Stimulated activated CD4-positive, alpha-beta T cell treated with anti-CD3 and anti-CD28 coated beads, Interleukin-15, amount 100 ng/mL, for 1 hour (primary cell): ENCODE data around the gene TMEM63A.

Source experiments
- DNase-seq, 2 donors: peaks; one replicate each; pipeline ENCODE4 v3.0.0-alpha.2; 2020; ENCODE audit warnings: low read depth in 1 of 2, low spot score in 1 of 2

TMEM63A gene

DNA sequence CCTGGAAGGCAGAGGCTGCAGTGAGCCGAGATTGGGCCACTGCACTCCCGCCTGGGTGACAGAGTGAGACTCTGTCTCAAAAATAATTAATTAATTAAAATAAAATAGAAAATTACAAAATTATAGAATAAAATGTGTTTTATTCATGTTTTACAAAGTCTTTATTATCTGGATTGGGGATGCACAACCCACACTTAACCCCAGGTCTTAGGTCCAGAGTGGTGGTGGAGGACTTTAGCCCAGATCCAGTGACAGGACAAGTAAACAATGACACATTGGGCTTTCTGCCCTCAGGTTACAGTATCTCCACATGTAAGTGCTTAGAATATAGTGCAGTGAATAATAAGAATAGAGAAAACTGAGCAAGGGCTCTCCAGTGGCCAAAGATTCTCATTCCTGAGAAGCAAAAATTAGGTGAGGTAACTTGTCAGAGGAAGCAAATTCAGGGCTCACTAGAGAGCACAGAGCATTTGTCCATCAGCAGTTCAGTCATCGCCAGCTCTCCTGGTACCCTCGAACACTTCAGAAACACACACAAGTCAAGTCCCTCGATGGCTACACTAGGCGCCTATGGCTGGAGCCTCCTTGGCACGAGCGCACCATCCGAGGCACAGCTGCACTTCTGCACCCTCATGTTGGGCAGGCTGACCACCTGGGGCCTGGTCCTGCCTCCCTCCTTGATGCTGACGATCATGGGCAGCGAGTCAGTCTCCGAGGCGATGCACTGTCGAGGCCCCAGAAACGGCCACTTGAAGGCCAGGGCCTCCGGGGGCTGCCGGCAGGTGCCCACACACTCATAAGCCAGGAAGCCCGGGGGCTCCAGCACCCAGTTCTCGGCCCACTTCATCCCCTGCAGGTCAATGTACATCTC, 4.2 kb upstream of the TMEM63A start:
- no peak for DNase-seq

DNA sequence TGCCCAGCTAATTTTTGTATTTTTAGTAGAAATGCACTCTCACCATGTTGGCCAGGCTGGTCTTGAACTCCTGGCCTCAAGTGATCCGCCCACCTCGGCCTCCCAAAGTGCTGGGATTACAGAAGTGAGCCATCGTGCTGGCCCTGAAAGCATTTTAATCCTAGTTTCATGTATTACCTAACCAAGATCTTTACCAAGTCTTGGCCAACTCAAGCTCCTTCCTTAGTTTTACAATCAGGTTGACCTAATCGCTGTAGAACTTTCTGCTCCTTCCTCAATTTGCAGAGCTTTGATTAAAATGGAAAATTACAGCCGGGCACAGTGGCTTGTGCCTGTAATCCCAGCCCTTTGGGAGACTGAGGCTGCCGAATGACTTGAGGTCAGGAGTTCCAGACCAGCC, 3.2 kb upstream of the TMEM63A start:
- DNase-seq: no peak

DNA sequence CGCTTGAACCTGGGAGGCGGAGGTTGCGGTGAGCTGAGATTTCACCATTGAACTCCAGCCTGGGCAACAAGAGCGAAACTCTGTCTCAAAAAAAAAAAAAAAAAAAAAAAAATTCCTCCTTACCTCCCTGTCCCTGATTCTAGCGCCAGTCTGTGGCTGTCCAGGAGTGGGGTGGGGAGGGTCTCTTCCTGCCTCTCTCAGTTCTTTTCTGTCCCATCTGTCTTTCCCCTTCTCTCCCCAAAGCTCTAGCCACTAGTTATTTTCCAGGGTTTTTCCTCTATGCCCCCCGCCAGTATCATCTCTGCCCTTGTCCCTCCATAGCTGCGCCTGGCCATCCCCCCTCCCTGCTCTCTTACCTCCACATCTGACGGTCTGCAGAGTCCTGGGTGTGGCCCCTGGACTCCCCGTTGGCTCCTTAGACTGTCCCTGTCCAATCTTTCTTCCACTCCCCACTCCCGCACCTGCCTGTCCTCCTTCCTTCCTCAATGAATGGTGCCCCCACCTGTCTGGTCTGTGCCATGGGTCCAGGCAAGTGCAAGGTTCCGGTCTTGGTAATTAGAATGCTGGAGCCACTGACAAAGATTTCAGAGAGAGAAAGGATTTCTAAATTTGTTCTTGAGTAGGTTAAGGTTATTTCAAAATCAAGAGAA, 1.6 kb upstream of the TMEM63A start:
- DNase-seq: no peak

DNA sequence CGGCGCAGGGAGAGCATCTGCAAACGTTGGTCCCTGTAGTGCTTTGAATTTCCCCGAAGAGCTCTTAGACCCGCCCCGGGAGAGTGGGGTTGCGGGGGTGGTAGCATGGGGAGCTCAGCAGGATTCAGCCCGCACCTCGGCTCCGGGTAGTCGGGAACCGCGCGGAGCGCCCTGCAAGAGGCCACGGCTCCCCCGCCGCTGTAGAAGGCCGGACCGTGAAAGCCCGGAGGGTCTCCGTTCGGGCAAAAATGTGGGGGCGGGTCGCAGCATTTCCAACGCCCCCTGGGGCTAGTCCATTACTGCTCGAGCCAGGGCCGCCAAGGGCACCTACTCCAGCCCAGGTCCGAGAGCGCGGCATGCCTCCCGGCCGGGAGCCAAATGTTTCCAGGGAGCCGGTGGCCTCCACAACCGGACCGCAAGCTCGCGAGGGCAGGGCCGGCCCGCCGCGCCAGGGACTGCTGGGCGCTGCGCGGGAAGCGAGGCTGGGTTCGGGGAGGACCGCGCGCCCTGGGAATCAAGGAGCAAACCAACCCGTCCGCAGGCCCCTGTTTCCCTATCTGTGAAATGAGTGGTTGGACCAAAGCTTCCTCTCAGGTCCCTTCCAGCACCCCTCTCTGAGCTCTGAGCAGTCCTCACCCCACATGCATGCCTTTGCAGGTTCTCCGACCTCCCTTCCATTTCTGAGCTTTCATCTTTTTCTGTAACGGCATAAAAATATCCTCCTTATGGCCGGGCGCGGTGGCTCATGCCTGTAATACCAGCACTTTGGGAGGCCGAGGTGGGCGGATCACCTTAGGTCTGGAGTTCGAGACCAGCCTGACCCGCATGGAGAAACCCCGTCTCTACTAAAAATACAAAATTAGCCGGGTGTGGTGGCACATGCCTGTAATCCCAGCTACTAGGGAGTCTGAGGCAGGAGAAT, 775 bp upstream of the TMEM63A start:
- peak in 1 of 2 donors; percentile 25 for DNase-seq

DNA sequence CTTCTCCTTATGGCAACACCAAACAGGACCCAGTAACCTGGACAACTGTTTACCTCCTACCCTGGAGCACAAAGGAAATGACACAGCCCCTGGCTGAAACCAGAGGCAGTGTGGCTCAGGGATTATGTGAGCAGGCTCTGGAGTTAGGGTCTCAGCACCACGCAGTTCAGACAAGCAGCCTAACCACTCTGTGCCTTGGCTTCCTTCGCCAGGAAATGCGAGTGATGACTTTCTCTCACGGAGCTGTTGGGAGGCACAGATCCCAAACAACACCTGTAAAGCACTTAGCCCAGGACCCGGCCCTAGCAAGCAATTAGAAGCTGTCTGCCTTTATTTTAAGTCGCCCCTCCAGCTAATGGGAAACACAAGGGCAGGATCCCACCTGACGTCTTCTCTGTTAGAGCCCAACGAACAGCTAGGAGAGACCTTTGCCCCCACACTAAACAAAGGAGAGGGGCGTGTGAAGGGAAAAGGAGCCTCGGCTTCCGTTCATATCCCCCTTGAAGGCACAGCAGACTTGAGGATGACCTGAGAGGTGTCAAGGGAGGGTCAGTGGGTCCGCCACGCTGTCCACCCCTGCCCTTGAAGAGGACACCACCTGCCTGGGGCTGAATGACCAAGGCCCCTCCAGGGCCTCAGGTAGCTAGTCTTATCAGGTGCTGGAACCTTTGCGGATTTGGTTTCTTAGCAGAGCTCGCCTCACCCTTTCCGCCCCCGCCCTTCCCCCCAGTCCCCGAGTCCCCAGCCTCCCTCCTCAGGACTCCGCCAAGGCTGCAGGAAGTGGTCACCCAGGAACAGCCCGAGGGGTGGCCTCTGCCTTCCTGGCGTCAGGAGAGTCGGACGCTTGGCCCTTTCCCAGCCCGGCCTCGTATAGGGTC, 860 bp downstream of the TMEM63A start:
- DNase-seq: no peak

DNA sequence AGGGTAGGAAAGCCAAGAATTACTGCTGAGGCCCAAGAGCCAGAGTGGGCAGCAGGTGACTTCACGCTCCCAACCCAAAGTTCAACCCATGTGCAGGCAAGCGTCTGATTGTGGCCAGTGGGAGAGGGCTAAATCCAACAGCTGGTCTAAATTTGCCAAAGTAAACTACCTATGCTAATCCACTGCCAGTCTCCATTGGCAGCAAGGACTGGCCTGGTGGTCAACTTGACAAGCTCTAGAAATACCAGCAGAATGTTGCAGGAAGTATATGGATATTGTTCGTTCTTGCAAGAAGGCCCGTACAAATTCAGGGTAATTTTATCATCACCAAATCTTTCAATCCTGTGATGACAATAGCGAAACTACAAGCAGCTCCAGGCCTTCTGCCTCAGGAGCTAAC, 1.5 kb downstream of the TMEM63A start:
- no peak for DNase-seq

DNA sequence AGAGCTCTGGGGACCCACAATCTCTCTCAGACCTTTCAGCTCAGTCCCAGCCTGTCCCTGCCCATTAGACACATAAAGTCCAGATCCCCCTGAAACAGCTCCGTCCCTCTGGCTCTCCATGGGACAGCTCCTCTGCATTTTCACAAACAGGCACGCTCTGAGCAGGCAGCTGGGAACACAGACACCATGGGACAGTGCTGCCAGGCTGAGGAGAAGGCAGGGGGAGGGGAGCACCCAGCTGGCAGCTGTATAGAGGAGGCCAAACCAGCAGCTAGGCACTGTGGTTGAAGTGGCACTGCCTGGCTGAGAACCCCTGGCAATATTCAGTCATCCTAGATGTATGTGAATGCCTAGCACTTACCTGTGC, 2.0 kb downstream of the TMEM63A start:
- no peak for DNase-seq

DNA sequence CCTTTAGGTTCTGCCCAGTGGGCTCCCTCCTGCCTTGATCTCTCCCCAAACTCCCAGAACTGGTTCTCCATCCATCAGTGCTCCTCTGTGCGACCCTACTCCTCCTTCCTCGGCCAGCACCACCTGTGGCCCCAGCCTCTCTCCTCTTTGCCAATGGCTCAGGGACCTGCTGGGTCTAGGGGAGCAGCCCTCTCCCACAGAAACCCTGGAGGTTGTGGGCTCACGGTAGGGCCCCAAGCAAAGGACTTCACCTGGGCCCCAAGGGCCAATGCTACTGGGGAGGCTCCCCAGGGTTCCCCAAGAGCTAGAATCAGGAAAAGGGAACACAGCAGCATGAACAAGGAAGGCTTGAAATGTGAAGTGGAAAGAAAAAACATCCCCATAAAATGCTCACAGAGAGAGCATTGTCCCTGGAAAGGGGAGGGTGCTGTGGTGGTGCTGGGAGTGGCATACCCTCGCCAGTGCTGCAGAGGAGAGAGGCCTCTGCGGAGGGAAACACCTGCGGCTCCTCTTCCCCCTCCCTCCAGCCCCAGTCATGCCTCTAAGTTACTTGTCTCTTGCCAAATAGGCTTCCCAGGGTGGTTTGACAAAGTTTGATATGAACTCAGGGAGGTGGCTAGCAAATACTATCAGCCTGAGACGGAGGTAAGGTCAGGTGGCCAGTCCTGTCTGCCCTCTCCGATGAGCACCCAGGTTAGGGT, 2.5 kb downstream of the TMEM63A start:
- no peak for DNase-seq

DNA sequence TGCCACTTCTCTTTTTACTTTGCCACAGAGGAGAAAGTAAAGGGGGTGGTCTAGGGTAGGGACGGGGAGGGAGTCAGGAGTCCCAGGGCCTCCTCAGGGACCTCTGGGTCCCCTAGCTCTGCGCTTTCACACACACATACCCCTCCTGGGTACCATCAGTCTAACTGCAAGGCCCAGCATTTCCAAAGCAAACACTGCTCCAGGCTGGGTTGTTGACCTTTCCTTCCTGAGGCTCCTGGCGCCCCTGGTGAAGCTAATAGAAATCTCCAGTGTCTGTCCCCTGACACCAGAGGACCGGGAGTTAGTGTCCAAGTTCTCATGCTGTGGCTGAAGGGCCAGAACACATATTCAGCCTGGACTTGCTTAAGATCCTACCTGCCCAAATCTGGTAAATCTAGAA, 3.9 kb downstream of the TMEM63A start:
- no peak for DNase-seq

DNA sequence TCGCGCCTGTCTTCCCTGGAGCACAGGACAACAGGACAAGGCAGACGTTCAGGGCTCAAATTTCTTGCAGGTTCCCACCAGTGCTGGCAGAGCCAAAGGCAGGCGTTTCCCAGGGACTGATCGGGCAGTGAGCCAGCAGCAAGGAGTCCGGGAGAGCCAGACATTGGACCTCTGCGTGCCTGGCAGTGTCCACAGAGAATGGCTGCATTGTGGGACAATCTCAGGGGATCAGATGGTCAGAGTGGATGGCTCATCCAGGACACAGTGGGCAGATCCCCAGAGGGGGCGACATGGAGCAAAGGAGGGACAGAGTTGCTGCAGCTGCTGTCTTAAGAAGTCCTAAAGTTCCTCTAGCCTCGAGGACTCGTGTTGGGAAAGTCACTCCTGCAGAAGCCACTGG, 4.6 kb downstream of the TMEM63A start:
- DNase-seq: no peak

DNA sequence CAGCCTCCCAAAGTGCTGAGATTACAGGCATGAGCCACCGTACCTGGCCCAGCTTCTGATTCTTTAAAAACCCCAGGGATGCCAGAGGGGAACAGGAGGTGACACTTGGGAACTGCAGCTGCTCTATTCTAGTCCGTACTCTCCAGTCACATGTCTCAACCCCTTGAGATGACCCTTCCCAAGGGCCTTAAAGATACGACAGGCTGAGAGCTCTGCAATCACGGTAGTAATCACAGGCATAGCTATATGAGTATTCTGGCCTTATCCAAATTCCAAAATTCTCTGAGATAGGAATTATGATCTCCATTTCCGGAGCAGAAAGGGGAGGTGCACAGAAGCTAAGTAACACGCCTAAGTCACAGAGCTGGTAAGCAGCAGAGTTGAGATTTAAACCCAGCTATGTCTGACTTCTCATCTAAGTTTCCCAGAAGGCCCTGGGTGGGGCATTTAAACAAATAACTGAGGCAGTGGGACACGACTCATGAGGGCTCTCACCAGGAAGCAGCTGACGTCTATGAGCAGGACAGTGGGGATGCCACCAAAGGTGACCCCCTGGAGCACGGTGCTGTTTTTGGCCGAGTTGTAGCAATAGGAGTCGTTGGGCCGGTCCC, 5.2 kb downstream of the TMEM63A start:
- DNase-seq: no peak

DNA sequence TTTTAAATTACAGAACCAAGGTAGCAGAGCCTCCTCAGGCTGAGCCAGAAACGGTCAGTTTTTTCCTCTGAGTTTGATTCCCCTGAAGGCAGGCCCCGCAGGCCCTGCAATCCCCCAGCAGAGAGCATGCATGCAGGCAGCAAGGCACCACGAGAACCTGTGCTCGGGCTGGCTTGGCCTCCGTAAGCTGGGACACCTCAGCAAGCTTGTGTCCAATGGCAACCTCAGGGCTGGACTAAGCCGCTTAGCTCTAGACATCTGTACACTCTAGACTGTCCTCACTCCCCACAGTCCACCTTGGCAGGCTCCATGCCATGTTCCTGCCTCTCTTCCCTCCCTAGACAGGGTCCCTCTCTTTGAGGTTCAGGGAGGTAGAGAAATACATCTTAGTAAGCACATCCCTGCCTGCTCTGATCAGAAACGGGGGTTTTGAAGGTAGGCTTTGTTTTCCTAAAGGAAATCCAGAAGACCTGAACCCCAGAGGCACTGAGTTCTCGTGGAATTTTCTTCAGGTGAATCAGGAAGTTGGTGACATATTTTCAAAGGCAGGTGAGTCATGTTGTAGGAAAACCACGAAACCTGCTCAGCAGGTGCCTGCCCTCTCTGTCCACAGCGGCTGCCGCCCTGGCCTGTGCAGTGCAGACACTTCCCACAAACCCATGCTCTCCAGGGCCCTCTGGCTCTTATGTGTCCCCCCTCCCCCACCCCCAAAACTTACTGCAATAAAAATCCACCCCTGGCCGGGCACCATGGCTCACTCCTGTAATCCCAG, 7.0 kb downstream of the TMEM63A start:
- DNase-seq: no peak

- no peak for DNase-seq
Measured at GRCh38 chr1:225874431-225874830, 7.7 kb downstream of the TMEM63A start.

- DNase-seq: no peak
Measured at GRCh38 chr1:225873281-225873850, 8.8 kb downstream of the TMEM63A start.

GRCh38 chr1:225872075-225872430, 10.1 kb downstream of the TMEM63A start:
- DNase-seq: no peak

DNA sequence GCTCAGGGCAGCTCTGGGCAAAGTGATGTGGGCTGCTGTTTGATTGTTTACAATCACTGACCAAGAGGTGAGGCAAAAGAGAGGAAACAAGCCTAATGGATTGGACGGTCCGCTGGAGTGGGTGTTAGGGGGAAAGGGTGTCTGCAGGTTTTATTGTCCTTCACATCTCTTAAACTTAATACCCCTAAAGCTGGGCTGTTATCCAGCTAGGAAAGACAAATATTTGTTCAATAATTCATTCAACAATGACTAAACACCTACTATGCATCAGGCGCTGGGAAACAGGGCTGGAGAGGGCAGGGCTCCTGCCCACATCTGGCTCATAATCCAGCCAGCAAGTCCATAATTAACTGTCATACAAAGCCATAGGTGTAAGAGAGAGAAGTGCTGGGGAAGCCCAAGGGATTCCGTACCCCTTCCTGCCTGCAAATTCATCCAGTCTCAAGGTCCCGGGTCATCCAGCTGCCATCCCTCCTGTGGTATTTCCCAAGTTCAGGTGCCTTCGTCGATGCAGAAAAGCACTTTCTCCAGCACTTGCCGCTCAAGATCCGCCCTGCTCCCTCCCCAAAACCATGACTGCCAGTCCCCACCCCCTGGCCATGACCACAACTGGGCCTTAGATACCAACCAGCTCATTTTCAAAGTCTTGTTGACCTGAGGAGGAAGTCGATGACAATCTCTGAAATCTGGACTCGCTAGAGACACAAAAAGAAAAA, 10.7 kb downstream of the TMEM63A start:
- DNase-seq: no peak

DNA sequence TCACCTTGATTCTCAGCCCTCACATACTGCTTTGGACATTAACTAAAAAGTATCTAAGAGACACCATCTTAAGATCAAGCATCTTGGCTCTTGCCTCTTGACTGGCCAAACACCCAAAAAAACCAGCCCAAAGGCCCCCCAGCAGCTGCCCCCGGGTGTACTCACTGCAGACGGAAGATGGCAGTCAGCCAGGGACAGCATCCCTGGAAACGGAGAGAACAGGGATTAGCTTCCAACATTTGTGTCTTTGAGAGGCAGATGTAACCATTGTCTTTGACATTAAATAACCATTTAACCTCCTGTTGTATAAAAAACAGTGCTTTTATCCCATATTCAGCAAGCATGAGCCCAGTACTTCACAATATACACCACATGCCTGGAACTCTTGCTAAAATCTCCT, 11.3 kb downstream of the TMEM63A start:
- DNase-seq: no peak
